ENCODE results near the gene ATP8B3.

ATP8B3 gene

GRCh38 chr19:1796395-1797142, 15.5 kb downstream of the ATP8B3 start:
- in situ Hi-C loops (cut with MboI; ENCODE audit: low sequenced_read_pairs), result no loop called here
- Histone ChIP-seq H3K27me3 (ENCODE audit: low read depth) (no peaks in the 10 kb centered on the region), H3K9me3 (no peaks in the 10 kb centered on the region), H3K4me3 (no peak overlapping the region), H3K36me3 (replicated peaks) (no peaks in the 10 kb centered on the region), H3K4me1 (peaks cover 7% of the 10 kb centered on the region)
- no peak for DNase-seq (ENCODE audit: low spot score in 2 of 2)

GRCh38 chr19:1794424-1795172, 17.5 kb downstream of the ATP8B3 start:
- peaks cover 7% of the 10 kb centered on the region for H3K4me1 ChIP-seq
- no peak overlapping the region for H3K4me3 ChIP-seq
- no peak for DNase-seq (ENCODE audit: low spot score in 2 of 2)
- in situ Hi-C loops (cut with MboI; ENCODE audit: low sequenced_read_pairs), result no loop called here
- no peaks in the 10 kb centered on the region for H3K27me3 ChIP-seq (ENCODE audit: low read depth)
- no peaks in the 10 kb centered on the region for H3K36me3 ChIP-seq (replicated peaks)
- peaks cover 2% of the 10 kb centered on the region; the same call in 1 of the 2 replicates for H3K9me3 ChIP-seq

- Histone ChIP-seq H3K4me1 (peaks cover 7% of the 10 kb centered on the region), H3K4me3 (no peak overlapping the region), H3K36me3 (replicated peaks) (no peaks in the 10 kb centered on the region), H3K9me3 (peaks cover 2% of the 10 kb centered on the region; the same call in 1 of the 2 replicates), H3K27me3 (ENCODE audit: low read depth) (no peaks in the 10 kb centered on the region)
- in situ Hi-C loops (cut with MboI; ENCODE audit: low sequenced_read_pairs), result no loop called here
- no peak for DNase-seq (ENCODE audit: low spot score in 2 of 2)
Measured at GRCh38 chr19:1791879-1792278, 20.2 kb downstream of the ATP8B3 start.

- no peak overlapping the region for H3K4me3 ChIP-seq
Measured at GRCh38 chr19:1790054-1790792, 21.9 kb downstream of the ATP8B3 start.

GRCh38 chr19:1789261-1790041, 22.6 kb downstream of the ATP8B3 start:
- no peak for DNase-seq (ENCODE audit: low spot score in 2 of 2)
- H3K4me3 ChIP-seq, result no peak overlapping the region
- in situ Hi-C loops (cut with MboI; ENCODE audit: low sequenced_read_pairs), result no loop called here

More at GRCh38 chr19:1790054-1790792, 21.9 kb downstream of the ATP8B3 start:
- Histone ChIP-seq H3K4me1 (no peaks in the 10 kb centered on the region), H3K27me3 (ENCODE audit: low read depth) (no peaks in the 10 kb centered on the region), H3K9me3 (peaks cover 2% of the 10 kb centered on the region; the same call in 1 of the 2 replicates), H3K36me3 (replicated peaks) (no peaks in the 10 kb centered on the region)
- peak in 1 of 2 experiments; percentile 41 for DNase-seq (ENCODE audit: low spot score in 2 of 2)
- in situ Hi-C loops (cut with MboI; ENCODE audit: low sequenced_read_pairs), result no loop called here

GRCh38 chr19:1787116-1787515, 25.0 kb downstream of the ATP8B3 start:
- Histone ChIP-seq H3K4me1 (no peaks in the 10 kb centered on the region), H3K36me3 (replicated peaks) (no peaks in the 10 kb centered on the region), H3K27me3 (ENCODE audit: low read depth) (no peaks in the 10 kb centered on the region), H3K4me3 (no peak overlapping the region), H3K9me3 (peaks cover 7% of the 10 kb centered on the region; the same call in 1 of the 2 replicates)
- no peak for DNase-seq (ENCODE audit: low spot score in 2 of 2)
- in situ Hi-C loops (cut with MboI; ENCODE audit: low sequenced_read_pairs), result no loop called here

More at GRCh38 chr19:1789261-1790041, 22.6 kb downstream of the ATP8B3 start:
- H3K36me3 ChIP-seq (replicated peaks), result no peaks in the 10 kb centered on the region
- H3K4me1 ChIP-seq, result no peaks in the 10 kb centered on the region
- H3K9me3 ChIP-seq, result peaks cover 2% of the 10 kb centered on the region; the same call in 1 of the 2 replicates
- H3K27me3 ChIP-seq (ENCODE audit: low read depth), result no peaks in the 10 kb centered on the region

- no peaks in the 10 kb centered on the region for H3K27me3 ChIP-seq (ENCODE audit: low read depth)
- no peaks in the 10 kb centered on the region for H3K4me1 ChIP-seq
- in situ Hi-C loops (cut with MboI; ENCODE audit: low sequenced_read_pairs), result no loop called here
- H3K4me3 ChIP-seq, result no peak overlapping the region
- no peak for DNase-seq (ENCODE audit: low spot score in 2 of 2)
- H3K9me3 ChIP-seq, result peaks cover 11% of the 10 kb centered on the region; the same call in 1 of the 2 replicates
- H3K36me3 ChIP-seq (replicated peaks), result no peaks in the 10 kb centered on the region
Measured at GRCh38 chr19:1786668-1787067, 25.4 kb downstream of the ATP8B3 start.

- H3K27me3 ChIP-seq (ENCODE audit: low read depth), result no peaks in the 10 kb centered on the region
- no peak overlapping the region for H3K4me3 ChIP-seq
- DNase-seq (ENCODE audit: low spot score in 2 of 2), result no peak
- no peaks in the 10 kb centered on the region for H3K4me1 ChIP-seq
- H3K9me3 ChIP-seq, result peaks cover 14% of the 10 kb centered on the region; the same call in 1 of the 2 replicates
- H3K36me3 ChIP-seq (replicated peaks), result no peaks in the 10 kb centered on the region
- in situ Hi-C loops (cut with MboI; ENCODE audit: low sequenced_read_pairs), result no loop called here
Measured at GRCh38 chr19:1785310-1785709, 26.8 kb downstream of the ATP8B3 start.

- Histone ChIP-seq H3K9me3 (peaks cover 14% of the 10 kb centered on the region; the same call in 1 of the 2 replicates), H3K4me3 (no peak overlapping the region), H3K27me3 (ENCODE audit: low read depth) (no peaks in the 10 kb centered on the region), H3K4me1 (no peaks in the 10 kb centered on the region), H3K36me3 (replicated peaks) (no peaks in the 10 kb centered on the region)
- DNase-seq (ENCODE audit: low spot score in 2 of 2), result no peak
- in situ Hi-C loops (cut with MboI; ENCODE audit: low sequenced_read_pairs), result no loop called here
Measured at GRCh38 chr19:1783874-1784273, 28.2 kb downstream of the ATP8B3 start.

GRCh38 chr19:1783354-1783753, 28.7 kb downstream of the ATP8B3 start:
- Histone ChIP-seq H3K27me3 (ENCODE audit: low read depth) (no peaks in the 10 kb centered on the region), H3K9me3 (peaks cover 14% of the 10 kb centered on the region; the same call in 1 of the 2 replicates), H3K4me3 (no peak overlapping the region), H3K4me1 (no peaks in the 10 kb centered on the region), H3K36me3 (replicated peaks) (no peaks in the 10 kb centered on the region)
- DNase-seq (ENCODE audit: low spot score in 2 of 2), result no peak
- in situ Hi-C loops (cut with MboI; ENCODE audit: low sequenced_read_pairs), result no loop called here

- no peak overlapping the region for H3K4me3 ChIP-seq
- no peaks in the 10 kb centered on the region for H3K36me3 ChIP-seq (replicated peaks)
- in situ Hi-C loops (cut with MboI; ENCODE audit: low sequenced_read_pairs), result no loop called here
- no peak for DNase-seq (ENCODE audit: low spot score in 2 of 2)
- no peaks in the 10 kb centered on the region for H3K4me1 ChIP-seq
- no peaks in the 10 kb centered on the region for H3K27me3 ChIP-seq (ENCODE audit: low read depth)
- H3K9me3 ChIP-seq, result peaks cover 14% of the 10 kb centered on the region; the same call in 1 of the 2 replicates
Measured at GRCh38 chr19:1782521-1782920, 29.6 kb downstream of the ATP8B3 start.

GRCh38 chr19:1780272-1780958, 31.7 kb downstream of the ATP8B3 start:
- Histone ChIP-seq H3K9me3 (peaks cover 14% of the 10 kb centered on the region; the same call in 1 of the 2 replicates), H3K4me3 (no peak overlapping the region), H3K27me3 (ENCODE audit: low read depth) (no peaks in the 10 kb centered on the region), H3K4me1 (no peaks in the 10 kb centered on the region), H3K36me3 (replicated peaks) (no peaks in the 10 kb centered on the region)
- DNase-seq (ENCODE audit: low spot score in 2 of 2), result no peak
- in situ Hi-C loops (cut with MboI; ENCODE audit: low sequenced_read_pairs), result no loop called here

Measured in HAP-1 (cell line).